SU-DHL-6 (cell line): ENCODE measurements around the gene SERPINA10.

Source experiments
- H2AFZ ChIP-seq: fragments of 200-600 bp; sonication (generic); 2 replicates; pipeline ENCODE4 v1.6.1; 2014; ENCODE audit warnings: low read depth, mild to moderate bottlenecking, moderate library complexity, mixed read lengths, antibody characterized with exemption, low read length; ENCODE audit not compliant: severe bottlenecking
- H3F3A ChIP-seq: fragments of 200-600 bp; shearing (Covaris generic); 2 replicates; pipeline ENCODE4 v1.6.0; 2016; ENCODE audit warnings: antibody characterized with exemption, mild to moderate bottlenecking; ENCODE audit not compliant: insufficient read depth
- H3K27ac ChIP-seq: fragments of 200-600 bp; sonication (generic); 2 replicates; pipeline ENCODE4 v1.5.1; 2016; ENCODE audit warnings: low read depth, mild to moderate bottlenecking, low read length, moderate library complexity, mixed read lengths
- H3K27me3 ChIP-seq: fragments of 200-600 bp; sonication (generic), shearing (Covaris generic); 2 replicates; pipeline ENCODE4 v1.6.0; 2014; ENCODE audit warnings: mild to moderate bottlenecking, low read length
- H3K36me3 ChIP-seq: fragments of 200-600 bp; sonication (generic); 2 replicates; pipeline ENCODE4 v1.6.1; 2014; ENCODE audit warnings: mild to moderate bottlenecking, low read length, mixed read lengths
- H3K4me2 ChIP-seq: fragments of 300-600, 200-600 bp; shearing (Covaris generic), sonication (generic); 2 replicates; pipeline ENCODE4 v1.6.0; 2014; ENCODE audit warnings: low read length, low read depth, mild to moderate bottlenecking; ENCODE audit not compliant: poor library complexity, severe bottlenecking
- H3K4me3 ChIP-seq: fragments of 200-600 bp; sonication (generic); 2 replicates; pipeline ENCODE4 v1.5.1; 2014; ENCODE audit warnings: antibody characterized with exemption, low read length, mild to moderate bottlenecking, mixed read lengths; ENCODE audit not compliant: insufficient read depth, poor library complexity, severe bottlenecking
- H3K79me2 ChIP-seq: fragments of 200-600 bp; sonication (generic); 2 replicates; pipeline ENCODE4 v1.6.1; 2014; ENCODE audit warnings: mild to moderate bottlenecking, low read length, moderate library complexity; ENCODE audit not compliant: insufficient read depth
- H3K9ac ChIP-seq: fragments of 200-600 bp; sonication (generic); 2 replicates; pipeline ENCODE4 v1.7.0; 2014; ENCODE audit warnings: mild to moderate bottlenecking, low read length
- H3K9me2 ChIP-seq: fragments of 200-600 bp; sonication (generic); replicated peaks from 2 replicates; pipeline ENCODE4 v1.6.1; 2014; ENCODE audit warnings: low read length; ENCODE audit not compliant: insufficient read depth
- H3K9me3 ChIP-seq: fragments of 200-600 bp; sonication (generic); 2 replicates; pipeline ENCODE4 v1.6.1; 2014; ENCODE audit warnings: low read length, mixed read lengths; ENCODE audit not compliant: insufficient read depth
- H4K20me1 ChIP-seq: fragments of 200-600 bp; sonication (generic); 2 replicates; pipeline ENCODE4 v1.6.1; 2014; ENCODE audit warnings: low read depth, mild to moderate bottlenecking, antibody characterized with exemption, low read length, moderate library complexity, mixed read lengths
- CTCF ChIP-seq: fragments of 200-600 bp; sonication (generic); IDR thresholded peaks from one replicate; pipeline ENCODE4 v1.5.1; 2017; ENCODE audit warnings: antibody characterized with exemption, mild to moderate bottlenecking, low read length, moderate library complexity; ENCODE audit not compliant: insufficient read depth, poor library complexity, severe bottlenecking
- EZH2phosphoT487 ChIP-seq: fragments of 200-600 bp; sonication (generic), shearing (Covaris generic); conservative IDR thresholded peaks from 2 replicates; pipeline ENCODE4 v1.6.1; 2018; ENCODE audit warnings: mild to moderate bottlenecking, antibody characterized with exemption, low read length, moderate library complexity, mixed read lengths

The SERPINA10 gene

GRCh38 chr14:94330857-94331256, 37.8 kb upstream of the SERPINA10 start:
- Histone ChIP-seq H3F3A (no peaks in the 10 kb centered on the region), H4K20me1 (no peaks in the 10 kb centered on the region), H3K4me2 (no peak overlapping the region), H3K27me3 (no peaks in the 10 kb centered on the region), H3K27ac (no peak overlapping the region), H3K9me3 (no peaks in the 10 kb centered on the region), H3K9me2 (no peaks in the 10 kb centered on the region), H3K36me3 (no peaks in the 10 kb centered on the region), H3K79me2 (no peaks in the 10 kb centered on the region), H2AFZ (no peak overlapping the region), H3K4me3 (no peak overlapping the region), H3K9ac (no peak overlapping the region)
- TF ChIP-seq CTCF, result no peak
- TF ChIP-seq EZH2phosphoT487, result no peak

DNA sequence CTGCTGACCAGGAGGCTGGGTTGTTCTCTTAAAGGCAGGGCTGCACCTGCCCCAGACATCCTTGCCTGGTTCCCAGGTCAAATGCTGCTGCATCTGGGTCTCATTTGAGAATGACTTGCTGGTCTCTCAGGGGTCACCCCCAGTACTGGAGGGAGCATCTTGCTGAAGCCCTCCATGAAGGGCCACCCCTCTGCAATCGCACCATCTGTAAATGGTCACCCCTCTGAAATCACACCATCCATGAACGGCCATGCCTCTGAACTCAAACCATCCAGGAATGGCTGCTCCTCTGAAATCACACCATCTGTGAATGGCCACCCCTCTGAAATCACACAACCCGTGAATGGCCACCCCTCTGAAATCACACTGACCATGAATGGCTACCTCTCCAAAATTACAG, 37.4 kb upstream of the SERPINA10 start:
- Histone ChIP-seq H3K9me3 (no peaks in the 10 kb centered on the region), H3K9ac (no peak overlapping the region), H3K4me3 (no peak overlapping the region), H3F3A (no peaks in the 10 kb centered on the region), H3K79me2 (no peaks in the 10 kb centered on the region), H3K36me3 (no peaks in the 10 kb centered on the region), H3K9me2 (no peaks in the 10 kb centered on the region), H3K27ac (no peak overlapping the region), H2AFZ (no peak overlapping the region), H3K4me2 (no peak overlapping the region), H4K20me1 (no peaks in the 10 kb centered on the region), H3K27me3 (no peaks in the 10 kb centered on the region)
- TF ChIP-seq EZH2phosphoT487 (no peak), CTCF (no peak)

GRCh38 chr14:94329857-94330256, 36.8 kb upstream of the SERPINA10 start:
- H3K4me3 ChIP-seq, result no peak overlapping the region
- H3K9me2 ChIP-seq, result no peaks in the 10 kb centered on the region
- no peaks in the 10 kb centered on the region for H3F3A ChIP-seq
- no peaks in the 10 kb centered on the region for H4K20me1 ChIP-seq
- no peaks in the 10 kb centered on the region for H3K27me3 ChIP-seq
- no peak overlapping the region for H3K4me2 ChIP-seq
- H3K79me2 ChIP-seq, result no peaks in the 10 kb centered on the region
- no peak overlapping the region for H3K27ac ChIP-seq
- H3K9me3 ChIP-seq, result no peaks in the 10 kb centered on the region
- no peak overlapping the region for H3K9ac ChIP-seq
- TF ChIP-seq CTCF (no peak), EZH2phosphoT487 (no peak)
- H3K36me3 ChIP-seq, result no peaks in the 10 kb centered on the region
- H2AFZ ChIP-seq, result no peak overlapping the region
